ENCODE results near the gene SNN. TPM values are rescaled to one million over a fixed set of nuclear protein-coding genes. Genes with fewer than 3 reads are reported as not detected.

SNN gene
- total and polyA plus RNA-seq, 2 of the 8 experiments (the other 6 are each of a cell fraction or from before 2014, with no cell fraction given) = 37.4 to 66.9 TPM

GRCh38 chr16:11705311-11706025 lies 37.2 kb downstream of the SNN start (continued):
- TF ChIP-seq SIN3A (conservative IDR thresholded peaks at IDR 0.05 in 1 of 2, IDR thresholded peaks at IDR 0.05 in 1 of 2; ENCODE audit: low read depth in 1 of 2, low read length in 2 of 2) (no peak), CHD1 (IDR thresholded peaks at IDR 0.05; ENCODE audit: low read depth, low read length) (no peak), SRF (IDR thresholded peaks at IDR 0.05; ENCODE audit: low read depth, low read length) (no peak)
